Caco-2 (cell line): Measurements from ENCODE around the gene LRG1. TPM values are rescaled to one million over a fixed set of nuclear protein-coding genes. Genes with fewer than 3 reads are reported as not detected.
A peak's percentile ranks its signal among the peaks of the same experiment; 100 is the strongest.

Experiments used
- BruUV-seq: library from RNA; stranded (reverse); fragments of 400-500 nt; replicated peaks from 2 replicates; lab custom pipeline; 2021; lab: Mats Ljungman, UMichigan
- CTCF ChIA-PET: fragments of 300-600 bp; sonication (Branson Sonifier 250); formaldehyde crosslinking; loops from one replicate; lab custom pipeline; 2022; ENCODE audit warnings: antibody characterized with exemption; lab: Charles Lee
- POLR2A ChIA-PET: fragments of 300-600 bp; sonication (Branson Sonifier 250); formaldehyde crosslinking; loops from one replicate; lab custom pipeline; 2022; ENCODE audit warnings: antibody characterized with exemption; lab: Charles Lee
- DNase-seq, 2 experiments: peaks; one replicate each; pipeline versions ENCODE4 v3.0.0 to v3.0.0-alpha.2; 2020 to 2022
- H3K27me3 ChIP-seq: replicated peaks from 2 replicates; pipeline ENCODE4 v1.6.0; 2011; ENCODE audit warnings: low read length; ENCODE audit not compliant: control insufficient read depth, insufficient read depth
- H3K36me3 ChIP-seq: 2 replicates; pipeline ENCODE4 v1.5.1; 2011; ENCODE audit warnings: low read length; ENCODE audit not compliant: control insufficient read depth, insufficient read depth
- H3K4me1 ChIP-seq: fragments of 250-450 bp; sonication (Bioruptor Pico); 2 replicates; pipeline ENCODE4 v1.5.1; 2020; ENCODE audit warnings: mild to moderate bottlenecking
- H3K4me3 ChIP-seq: 2 replicates; pipeline ENCODE4 v1.5.1; 2011; ENCODE audit warnings: low read depth, mild to moderate bottlenecking, control low read depth, low read length
- H3K9me3 ChIP-seq: fragments of 250-450 bp; sonication (Bioruptor Pico); 2 replicates; pipeline ENCODE4 v1.5.1; 2020; ENCODE audit warnings: mild to moderate bottlenecking, moderate library complexity
- H3K27ac Mint-ChIP-seq: one replicate; pipeline ENCODE4 v1.8.0; 2022; ENCODE audit warnings: mixed read lengths; ENCODE audit not compliant: unreplicated experiment
- H3K27me3 Mint-ChIP-seq: one replicate; pipeline ENCODE4 v1.8.0; 2022; ENCODE audit warnings: mixed read lengths; ENCODE audit not compliant: insufficient read depth, unreplicated experiment
- H3K36me3 Mint-ChIP-seq: one replicate; pipeline ENCODE4 v1.8.0; 2022; ENCODE audit warnings: mild to moderate bottlenecking, mixed read lengths; ENCODE audit not compliant: insufficient read depth, unreplicated experiment
- H3K4me1 Mint-ChIP-seq: one replicate; pipeline ENCODE4 v1.8.0; 2022; ENCODE audit warnings: low read depth, mixed read lengths; ENCODE audit not compliant: unreplicated experiment
- H3K4me3 Mint-ChIP-seq: one replicate; pipeline ENCODE4 v1.8.0; 2022; ENCODE audit warnings: mild to moderate bottlenecking, moderate library complexity, mixed read lengths; ENCODE audit not compliant: unreplicated experiment
- H3K9me3 Mint-ChIP-seq: one replicate; pipeline ENCODE4 v1.8.0; 2022; ENCODE audit warnings: mixed read lengths; ENCODE audit not compliant: unreplicated experiment
- CTCF ChIP-seq, 2 experiments: fragments of 200-600 bp in 1 of 2; IDR thresholded peaks; 1 replicate in 1 of 2; 2 replicates in 1 of 2; pipeline versions ENCODE4 v1.5.1 to v1.8.0; 2011 to 2022; ENCODE audit warnings: antibody characterized with exemption in 1 of 2, control low read depth in 1 of 2, inconsistent platforms in 1 of 2, low read depth in 1 of 2, low read length in 1 of 2, mild to moderate bottlenecking in 1 of 2, moderate library complexity in 1 of 2; ENCODE audit not compliant: insufficient read depth in 1 of 2, severe bottlenecking in 1 of 2, unreplicated experiment in 1 of 2
- intact Hi-C: fragments of 100-400 bp; cut with micrococcal nuclease; formaldehyde crosslinking; loops from one replicate; pipeline ENCODE4 v1.10.0; 2022; ENCODE audit not compliant: unreplicated experiment
- total RNA-seq: library from RNA; stranded (reverse); gene quantifications from 2 replicates; pipeline ENCODE4 v1.2.3, GENCODE V29; 2022

Gene LRG1
- total RNA-seq, 1 experiment from 2014 or later: 0.61 TPM

DNA sequence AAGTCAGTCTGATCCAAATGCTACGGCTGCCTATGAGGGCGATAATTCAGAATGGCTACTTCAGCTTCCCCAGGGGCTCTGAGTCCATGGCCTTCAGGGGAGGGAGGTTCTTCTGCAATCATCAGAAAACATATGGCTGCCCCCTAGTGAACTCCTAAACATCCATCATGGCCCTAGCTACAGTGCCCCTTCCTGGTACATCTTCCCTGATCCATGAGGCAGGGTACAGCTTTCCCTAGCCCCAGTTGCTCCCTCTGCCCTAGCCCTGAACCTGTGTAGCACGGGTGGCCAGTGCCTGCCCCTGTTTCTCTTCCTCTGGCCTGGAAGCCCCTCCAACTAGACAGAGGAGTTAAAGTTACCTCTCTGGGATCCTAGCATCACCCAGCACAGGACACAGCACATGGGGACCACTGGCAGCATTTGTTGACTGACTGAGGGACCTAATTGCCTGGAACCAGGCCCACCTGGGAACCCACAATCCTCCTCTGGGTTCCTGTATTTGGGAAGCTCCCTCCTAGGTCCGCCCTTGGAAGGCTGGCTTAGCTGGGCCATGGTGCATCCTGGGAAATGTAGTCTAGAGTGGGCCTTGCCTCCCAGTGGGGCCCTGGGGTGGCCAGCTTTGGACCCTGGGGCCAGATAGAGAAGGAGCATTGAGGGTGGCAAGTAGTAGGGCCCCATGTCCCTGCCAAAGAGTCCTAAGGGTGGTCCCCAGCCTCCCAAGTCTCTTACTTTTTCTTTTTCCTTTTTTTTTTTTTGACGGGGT, 37.4 kb upstream of the LRG1 start:
- peaks cover 8% of the 10 kb centered on the region for H3K27me3 Mint-ChIP-seq
- ChIA-PET POLR2A (no interaction called here), CTCF (interaction anchor here (0.6 to 2.0 kb wide), 4 partner anchors 7 to 430 kb away, joined by 3 to 9 read pairs (median 3); no protein-coding TSS in a partner anchor)
- Histone ChIP-seq H3K36me3 (no peaks in the 10 kb centered on the region), H3K27me3 (no peaks in the 10 kb centered on the region), H3K4me3 (no peak overlapping the region), H3K4me1 (peaks cover 13% of the 10 kb centered on the region; the same call in 1 of the 2 replicates), H3K9me3 (no peaks in the 10 kb centered on the region)
- H3K9me3 Mint-ChIP-seq: no peaks in the 10 kb centered on the region
- intact Hi-C loops: no loop called here
- no TSS peak for BruUV-seq
- no peak overlapping the region for H3K4me3 Mint-ChIP-seq
- DNase-seq: no peak
- H3K27ac Mint-ChIP-seq: no peak overlapping the region
- TF ChIP-seq CTCF (IDR thresholded peaks at IDR 0.05; ENCODE audit: insufficient read depth in 1 of 2, low read depth in 1 of 2, low read length in 1 of 2, severe bottlenecking in 1 of 2, unreplicated experiment in 1 of 2): no peak
- H3K4me1 Mint-ChIP-seq: peaks cover 15% of the 10 kb centered on the region
- no peaks in the 10 kb centered on the region for H3K36me3 Mint-ChIP-seq

DNA sequence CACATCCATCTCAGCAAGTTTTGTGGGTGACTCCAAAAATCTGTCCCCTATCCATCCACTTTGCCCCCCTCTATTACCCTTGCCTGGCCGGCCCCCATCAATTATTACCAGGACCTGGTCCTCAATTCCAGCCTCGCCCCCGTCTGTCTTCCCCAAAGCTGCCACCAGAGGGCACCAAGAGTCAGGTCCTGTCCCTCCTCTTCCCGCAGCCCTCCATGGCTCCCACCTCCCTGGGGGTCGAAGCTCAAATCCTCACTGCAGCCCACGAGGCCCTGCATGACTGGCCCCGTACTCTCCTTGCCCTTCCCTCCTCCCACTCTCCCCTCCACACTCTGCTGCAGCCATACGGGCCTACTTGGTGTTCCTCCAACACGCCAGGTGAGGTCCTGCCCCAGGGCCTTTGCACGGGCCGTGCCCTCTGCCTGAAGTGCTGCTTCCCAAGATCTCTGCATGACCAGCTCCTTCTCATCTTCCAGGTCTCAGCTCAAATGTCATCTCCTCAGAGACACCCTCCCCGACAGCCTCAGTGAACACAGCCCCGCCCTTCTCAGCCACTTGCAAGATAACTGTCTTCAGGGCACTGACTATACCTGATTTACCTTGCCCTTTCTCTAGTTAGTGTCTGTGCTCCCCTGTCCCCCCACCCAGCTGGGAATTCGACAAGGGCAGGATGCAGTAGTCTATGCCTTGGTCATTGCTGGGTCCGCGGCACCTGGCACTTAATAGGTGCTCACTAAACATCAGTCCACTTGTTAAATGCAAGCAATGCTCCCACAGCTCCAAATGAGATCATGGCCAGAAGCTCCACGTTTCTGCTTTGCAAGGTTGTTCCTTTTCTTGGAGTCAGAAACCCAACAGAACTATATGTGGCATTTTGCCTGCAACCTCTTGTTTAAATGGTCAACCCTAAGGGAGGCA, 36.4 kb upstream of the LRG1 start:
- Mint-ChIP-seq H3K4me3 (no peak overlapping the region), H3K27me3 (peaks cover 4% of the 10 kb centered on the region), H3K9me3 (no peaks in the 10 kb centered on the region), H3K4me1 (peaks cover 10% of the 10 kb centered on the region), H3K27ac (no peak overlapping the region), H3K36me3 (no peaks in the 10 kb centered on the region)
- DNase-seq: peak; percentile 74 to 78
- peak; percentile 43 to 65 for TF ChIP-seq CTCF (IDR thresholded peaks at IDR 0.05; ENCODE audit: insufficient read depth in 1 of 2, low read depth in 1 of 2, low read length in 1 of 2, severe bottlenecking in 1 of 2, unreplicated experiment in 1 of 2)
- Histone ChIP-seq H3K4me3 (no peak overlapping the region), H3K9me3 (no peaks in the 10 kb centered on the region), H3K27me3 (no peaks in the 10 kb centered on the region), H3K4me1 (peaks cover 8% of the 10 kb centered on the region; the same call in 1 of the 2 replicates), H3K36me3 (no peaks in the 10 kb centered on the region)
- no TSS peak for BruUV-seq
- CTCF ChIA-PET: interaction anchor here (0.7 to 2.0 kb wide), 5 partner anchors 8 to 908 kb away, joined by 3 to 9 read pairs (median 3); no protein-coding TSS in a partner anchor
- intact Hi-C loops: no loop called here
- POLR2A ChIA-PET: no interaction called here
